Lower leg skin (tissue), 4 donors: ENCODE results near the gene MFSD6. TPM values are rescaled to one million over a fixed set of nuclear protein-coding genes. Genes with fewer than 3 reads are reported as not detected.

Experiments used
- DNase-seq, 2 donors: peaks; one replicate each; pipeline ENCODE4 v3.0.0-alpha.2; 2019; ENCODE audit warnings: low spot score in 2 of 2
- H3K4me3 ChIP-seq: fragments of 200-600 bp; sonication (generic); 2 replicates; pipeline ENCODE4 v1.5.1; 2017; ENCODE audit warnings: mild to moderate bottlenecking, low read depth; ENCODE audit not compliant: poor library complexity, severe bottlenecking
- CTCF ChIP-seq, 3 donors: fragments of 450-650 bp; IDR thresholded peaks; one replicate each; pipeline ENCODE4 v1.5.1; 2016; ENCODE audit warnings: antibody characterized with exemption in 3 of 3, mild to moderate bottlenecking in 3 of 3, moderate library complexity in 2 of 3
- POLR2A ChIP-seq, 2 donors: fragments of 450-650 bp; IDR thresholded peaks; one replicate each; pipeline ENCODE4 v1.6.1; 2016 to 2017; ENCODE audit warnings: antibody characterized with exemption in 2 of 2, mild to moderate bottlenecking in 1 of 2, moderate library complexity in 1 of 2
- WGBS, 2 donors: methylation state at CpG; one replicate each; pipeline ENCODE4 v1.1.5; 2018; 5-methylcytosine and 5-hydroxymethylcytosine counted together
- intact Hi-C: fragments of 100-400 bp; cut with DNase I; formaldehyde crosslinking; loops from one replicate; pipeline ENCODE4 v1.15.0; 2023; ENCODE audit warnings: low total_unique reads
- total RNA-seq, 4 donors: library from RNA; depleted of rRNA; stranded (reverse); fragments of >200 nt; gene quantifications; one replicate each; pipeline ENCODE4 v1.1.0, GENCODE V29; 2016

The MFSD6 gene
- total RNA-seq, 4 donors from 2014 or later, result 184 to 265 (median 208) TPM

GRCh38 chr2:190362894-190363293 is 45.3 kb upstream of the MFSD6 start:
- no peak for DNase-seq
- intact Hi-C loops, result no loop called here
- TF ChIP-seq POLR2A (IDR thresholded peaks at IDR 0.05), result no peak
- no peak overlapping the region for H3K4me3 ChIP-seq
- WGBS, 2 donors, result 94 to 100% methylated on average over 1 of the region's 1 CpG

GRCh38 chr2:190365499-190366204 is 42.5 kb upstream of the MFSD6 start:
- H3K4me3 ChIP-seq, result no peak overlapping the region
- intact Hi-C loops, result no loop called here
- 94 to 99% methylated on average over 19 of the region's 19 CpGs for WGBS, 2 donors
- DNase-seq, result no peak
- TF ChIP-seq POLR2A (IDR thresholded peaks at IDR 0.05) (no peak), CTCF (IDR thresholded peaks at IDR 0.05) (no peak)

GRCh38 chr2:190366248-190366753 is 41.9 kb upstream of the MFSD6 start:
- TF ChIP-seq CTCF (IDR thresholded peaks at IDR 0.05), result no peak
- no peak for TF ChIP-seq POLR2A (IDR thresholded peaks at IDR 0.05)
- no peak for DNase-seq
- 93 to 97% methylated on average over 11 of the region's 11 CpGs for WGBS, 2 donors
- intact Hi-C loops, result no loop called here
- H3K4me3 ChIP-seq, result no peak overlapping the region

- TF ChIP-seq CTCF (IDR thresholded peaks at IDR 0.05) (no peak), POLR2A (IDR thresholded peaks at IDR 0.05) (no peak)
- 82 to 87% methylated on average over 4 of the region's 4 CpGs for WGBS, 2 donors
- intact Hi-C loops, result no loop called here
- no peak overlapping the region for H3K4me3 ChIP-seq
- no peak for DNase-seq
These were observed 41.1 kb upstream of the MFSD6 start for GRCh38 chr2:190367091-190367490.

GRCh38 chr2:190369635-190370034 is 38.5 kb upstream of the MFSD6 start:
- TF ChIP-seq CTCF (IDR thresholded peaks at IDR 0.05), result no peak
- TF ChIP-seq POLR2A (IDR thresholded peaks at IDR 0.05), result no peak
- 98% methylated on average over 2 of the region's 2 CpGs for WGBS, 2 donors
- intact Hi-C loops, result no loop called here
- no peak for DNase-seq
- H3K4me3 ChIP-seq, result no peak overlapping the region

GRCh38 chr2:190376083-190376482 is 32.1 kb upstream of the MFSD6 start:
- TF ChIP-seq CTCF (IDR thresholded peaks at IDR 0.05), result no peak
- TF ChIP-seq POLR2A (IDR thresholded peaks at IDR 0.05), result no peak
- no peak for DNase-seq
- intact Hi-C loops, result no loop called here
- no peak overlapping the region for H3K4me3 ChIP-seq
